OCI-LY1 (cell line): ENCODE results near the gene ZNF487.
A peak's percentile ranks its signal among the peaks of the same experiment; 100 is the strongest.

Experiments used
- H2AFZ ChIP-seq: fragments of 200-600 bp; sonication (generic), shearing (Covaris generic); 2 replicates; pipeline ENCODE4 v1.6.0; 2014; ENCODE audit warnings: antibody characterized with exemption, mild to moderate bottlenecking, low read length
- H3F3A ChIP-seq: fragments of 200-600 bp; sonication (generic), shearing (Covaris generic); 2 replicates; pipeline ENCODE4 v1.6.0; 2014; ENCODE audit warnings: mild to moderate bottlenecking, antibody characterized with exemption, low read length, moderate library complexity; ENCODE audit not compliant: insufficient read depth
- H3K27ac ChIP-seq: fragments of 200-600 bp; sonication (generic); 2 replicates; pipeline ENCODE4 v1.5.1; 2014; ENCODE audit warnings: low read length, mixed run types, mild to moderate bottlenecking, low read depth; ENCODE audit not compliant: poor library complexity, severe bottlenecking
- H3K27me3 ChIP-seq: fragments of 200-600 bp; sonication (generic); 2 replicates; pipeline ENCODE4 v1.6.0; 2014; ENCODE audit warnings: antibody characterized with exemption, mild to moderate bottlenecking, low read length, moderate library complexity; ENCODE audit not compliant: insufficient read depth
- H3K36me3 ChIP-seq: fragments of 200-600 bp; sonication (generic); 2 replicates; pipeline ENCODE4 v1.6.1; 2014; ENCODE audit warnings: mild to moderate bottlenecking, antibody characterized with exemption, low read length, moderate library complexity, mixed read lengths; ENCODE audit not compliant: insufficient read depth
- H3K4me1 ChIP-seq: fragments of 200-600 bp; sonication (generic); 2 replicates; pipeline ENCODE4 v1.5.1; 2014; ENCODE audit warnings: mild to moderate bottlenecking, low read length, moderate library complexity; ENCODE audit not compliant: insufficient read depth, severe bottlenecking
- H3K4me2 ChIP-seq: fragments of 200-600 bp; sonication (generic), shearing (Covaris generic); 2 replicates; pipeline ENCODE4 v1.6.1; 2014; ENCODE audit warnings: low read length
- H3K4me3 ChIP-seq: fragments of 200-600 bp; sonication (generic); 2 replicates; pipeline ENCODE4 v1.5.1; 2014; ENCODE audit warnings: low read length, low read depth, mild to moderate bottlenecking, mixed read lengths; ENCODE audit not compliant: poor library complexity, severe bottlenecking
- H3K79me2 ChIP-seq: fragments of 200-600 bp; shearing (Covaris generic); 2 replicates; pipeline ENCODE4 v1.6.1; 2016; ENCODE audit warnings: mixed run types, low read length, mixed read lengths; ENCODE audit not compliant: insufficient read depth
- H3K9ac ChIP-seq: fragments of 200-600 bp; sonication (generic), shearing (Covaris generic); 2 replicates; pipeline ENCODE4 v1.6.1; 2014; ENCODE audit warnings: mild to moderate bottlenecking, low read length, mixed read lengths
- H3K9me2 ChIP-seq: fragments of 200-600 bp; sonication (generic), shearing (Covaris generic); 2 replicates; pipeline ENCODE4 v1.6.1; 2014; ENCODE audit warnings: low read depth, mild to moderate bottlenecking, low read length, mixed read lengths
- H3K9me3 ChIP-seq: fragments of 200-600 bp; shearing (Covaris generic); 2 replicates; pipeline ENCODE4 v1.6.1; 2014; ENCODE audit warnings: low read length, mixed read lengths
- H4K20me1 ChIP-seq: fragments of 200-600 bp; sonication (generic), shearing (Covaris generic); 2 replicates; pipeline ENCODE4 v1.6.0; 2016; ENCODE audit warnings: mild to moderate bottlenecking, low read length; ENCODE audit not compliant: insufficient read depth
- CTCF ChIP-seq: fragments of 200-600 bp; sonication (generic), shearing (Covaris generic); IDR thresholded peaks from 2 replicates; pipeline ENCODE4 v1.5.1; 2017; ENCODE audit warnings: mild to moderate bottlenecking, antibody characterized with exemption, low read length, moderate library complexity, mixed read lengths
- EZH2 ChIP-seq: fragments of 200-600 bp; sonication (generic), shearing (Covaris generic); IDR thresholded peaks from 2 replicates; pipeline ENCODE4 v1.8.0; 2017; ENCODE audit warnings: borderline replicate concordance, mixed run types, mild to moderate bottlenecking, antibody characterized with exemption, low read length, moderate library complexity, mixed read lengths

ZNF487 gene

DNA sequence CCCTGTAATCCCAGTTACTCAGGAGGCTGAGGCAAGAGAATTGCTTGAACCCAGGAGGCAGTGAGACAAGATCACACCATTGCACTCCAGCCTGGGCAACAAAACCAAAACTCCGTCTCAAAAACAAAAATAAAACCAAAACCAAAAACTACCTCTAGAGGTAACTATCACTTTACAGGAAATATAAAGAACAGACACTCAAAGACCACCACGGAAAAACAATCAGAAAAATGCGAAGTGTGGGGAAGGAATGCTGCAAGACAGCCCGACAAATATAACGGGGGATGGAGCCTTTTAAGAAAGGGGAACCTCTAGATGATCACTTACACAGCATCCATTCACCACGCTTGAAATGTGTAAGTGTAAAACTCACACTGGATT is 32.2 kb upstream of the ZNF487 start:
- Histone ChIP-seq H3K36me3 (peaks cover 59% of the 10 kb centered on the region), H3K4me2 (peak overlapping the region; percentile 97), H3K4me3 (peak overlapping the region; percentile 95), H3K27ac (peak overlapping the region; percentile 15), H3K4me1 (peaks cover 67% of the 10 kb centered on the region), H3K79me2 (peaks cover 84% of the 10 kb centered on the region), H2AFZ (no peak overlapping the region), H3K9me2 (no peaks in the 10 kb centered on the region), H3K27me3 (no peaks in the 10 kb centered on the region), H4K20me1 (no peaks in the 10 kb centered on the region), H3K9ac (peak overlapping the region; percentile 99; the same call in 1 of the 2 replicates), H3F3A (no peaks in the 10 kb centered on the region; the same call in 1 of the 2 replicates), H3K9me3 (no peaks in the 10 kb centered on the region)
- TF ChIP-seq EZH2, result no peak
- no peak for TF ChIP-seq CTCF

- Histone ChIP-seq H3K4me1 (peaks cover 59% of the 10 kb centered on the region), H3K4me3 (peak overlapping the region; percentile 95), H3K27ac (peak overlapping the region; percentile 91), H3K4me2 (peak overlapping the region; percentile 97), H3F3A (0 out of 2 replicates have a peak, but pooled peaks cover 3% of the 10 kb centered on the region), H3K36me3 (peaks cover 38% of the 10 kb centered on the region), H3K9me3 (no peaks in the 10 kb centered on the region), H3K27me3 (no peaks in the 10 kb centered on the region), H3K9ac (peak overlapping the region; percentile 99), H3K9me2 (no peaks in the 10 kb centered on the region), H2AFZ (no peak overlapping the region), H4K20me1 (no peaks in the 10 kb centered on the region), H3K79me2 (peaks cover 60% of the 10 kb centered on the region)
- TF ChIP-seq EZH2 (no peak), CTCF (no peak)
These were observed 29.7 kb upstream of the ZNF487 start for GRCh38 chr10:43407148-43407575.

DNA sequence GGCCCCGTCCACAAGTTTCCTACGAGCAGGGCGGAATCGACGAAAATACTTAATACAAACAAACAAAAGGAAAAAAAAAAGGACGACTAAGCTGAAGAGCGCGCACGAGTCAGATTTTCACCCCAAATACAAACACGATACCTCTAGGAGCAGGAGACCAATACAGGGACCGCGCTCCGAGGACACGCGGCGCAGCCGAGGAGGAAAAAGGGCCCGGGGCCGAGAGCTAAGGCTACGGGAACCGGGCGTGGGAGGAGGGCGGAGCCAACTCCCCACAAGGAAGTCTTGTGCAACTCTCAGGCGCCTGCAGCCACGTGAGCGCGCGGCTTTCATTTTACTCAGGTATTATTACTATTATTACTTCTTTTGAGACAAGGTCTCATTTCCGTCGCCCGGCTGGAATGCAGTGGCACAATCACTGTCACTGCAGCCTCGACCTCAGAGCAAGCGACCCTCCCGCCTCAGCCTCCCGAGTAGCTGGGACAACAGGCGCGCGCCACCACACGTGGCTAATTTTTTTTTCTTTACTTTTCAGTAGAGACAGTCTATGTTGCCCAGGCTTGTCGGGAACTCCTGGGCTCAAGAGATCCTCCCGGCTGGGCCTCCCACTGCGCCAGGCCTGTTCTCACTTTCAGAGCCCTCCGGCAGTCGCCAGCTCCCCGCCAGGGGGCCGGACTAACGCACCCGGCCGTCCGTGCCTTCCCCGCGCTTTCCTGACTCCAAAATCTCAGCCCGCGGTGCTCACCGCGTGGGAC is 29.2 kb upstream of the ZNF487 start:
- Histone ChIP-seq H3K9ac (peak overlapping the region; percentile 99), H3K36me3 (peaks cover 32% of the 10 kb centered on the region), H3K27me3 (no peaks in the 10 kb centered on the region), H3K4me3 (peak overlapping the region; percentile 95), H3K27ac (peak overlapping the region; percentile 91), H3K4me1 (peaks cover 53% of the 10 kb centered on the region), H3K4me2 (peak overlapping the region; percentile 97), H2AFZ (no peak overlapping the region), H3K9me2 (no peaks in the 10 kb centered on the region), H3K9me3 (no peaks in the 10 kb centered on the region), H3K79me2 (peaks cover 54% of the 10 kb centered on the region), H4K20me1 (no peaks in the 10 kb centered on the region), H3F3A (0 out of 2 replicates have a peak, but pooled peaks cover 3% of the 10 kb centered on the region)
- TF ChIP-seq EZH2 (no peak), CTCF (peak; percentile 57)
